NCI-H1092 treated with DMSO at 0.1 percent for 48 hours (cell line): Measurements from ENCODE around the gene ADAM33.

ENCODE experiments used
- DNase-seq: peaks from one replicate; lab custom pipeline; 2025; lab: John Stamatoyannopoulos, UW

Gene ADAM33

GRCh38 chr20:3710011-3710466 is 28.2 kb upstream of the ADAM33 start:
- no peak for DNase-seq

- DNase-seq: no peak
Observed at GRCh38 chr20:3707508-3707899, 25.7 kb upstream of the ADAM33 start.

- no peak for DNase-seq
Observed at GRCh38 chr20:3706774-3707507, 25.1 kb upstream of the ADAM33 start.

- DNase-seq: no peak
Observed at GRCh38 chr20:3705970-3706739, 24.3 kb upstream of the ADAM33 start.

- DNase-seq: no peak
Observed at GRCh38 chr20:3705491-3705969, 23.7 kb upstream of the ADAM33 start.

- no peak for DNase-seq
Observed at GRCh38 chr20:3704087-3704486, 22.3 kb upstream of the ADAM33 start.

GRCh38 chr20:3702611-3703391 is 21.0 kb upstream of the ADAM33 start:
- DNase-seq: no peak

GRCh38 chr20:3701061-3701998 is 19.5 kb upstream of the ADAM33 start:
- DNase-seq: no peak

GRCh38 chr20:3699037-3699436 is 17.2 kb upstream of the ADAM33 start:
- DNase-seq: no peak

GRCh38 chr20:3698591-3699001 is 16.8 kb upstream of the ADAM33 start:
- DNase-seq: no peak

GRCh38 chr20:3697588-3698305 is 15.9 kb upstream of the ADAM33 start:
- DNase-seq: no peak

- no peak for DNase-seq
Observed at GRCh38 chr20:3696745-3697587, 15.2 kb upstream of the ADAM33 start.

GRCh38 chr20:3696200-3696599 is 14.4 kb upstream of the ADAM33 start:
- DNase-seq: no peak

- DNase-seq: no peak
Observed at GRCh38 chr20:3694864-3695263, 13.1 kb upstream of the ADAM33 start.

GRCh38 chr20:3693376-3693775 is 11.6 kb upstream of the ADAM33 start:
- DNase-seq: no peak

- no peak for DNase-seq
Observed at GRCh38 chr20:3692706-3693294, 11.0 kb upstream of the ADAM33 start.

- no peak for DNase-seq
Observed at GRCh38 chr20:3691897-3692296, 10.1 kb upstream of the ADAM33 start.

- no peak for DNase-seq
Observed at GRCh38 chr20:3691306-3691705, 9.5 kb upstream of the ADAM33 start.

- DNase-seq: no peak
Observed at GRCh38 chr20:3690413-3690812, 8.6 kb upstream of the ADAM33 start.
